KMS-11 (cell line): ENCODE measurements around the gene ABL2.
"Not testable (repeated sequence)": the region's sequence is repeated elsewhere in the genome, so short reads cannot be mapped to it uniquely, and the experiment has no call there.

Experiments
- H2AFZ ChIP-seq: fragments of 200-600 bp; sonication (generic); 2 replicates; pipeline ENCODE4 v1.6.1; 2016; ENCODE audit warnings: antibody characterized with exemption, mixed run types, low read depth
- H3K27ac ChIP-seq: fragments of 200-600 bp; sonication (generic); 2 replicates; pipeline ENCODE4 v1.6.1; 2016; ENCODE audit warnings: mild to moderate bottlenecking, mixed run types
- H3K27me3 ChIP-seq: fragments of 200-600 bp; sonication (generic); 2 replicates; pipeline ENCODE4 v1.6.1; 2017; ENCODE audit warnings: mild to moderate bottlenecking, low read depth, mixed run types, moderate library complexity; ENCODE audit not compliant: insufficient read depth
- H3K36me3 ChIP-seq: fragments of 200-600 bp; sonication (generic); 2 replicates; pipeline ENCODE4 v1.6.1; 2017; ENCODE audit warnings: mild to moderate bottlenecking, mixed run types; ENCODE audit not compliant: insufficient read depth
- H3K4me1 ChIP-seq: fragments of 200-600 bp; sonication (generic); 2 replicates; pipeline ENCODE4 v1.6.1; 2016; ENCODE audit warnings: mild to moderate bottlenecking, low read depth, mixed run types; ENCODE audit not compliant: poor library complexity, severe bottlenecking
- H3K4me2 ChIP-seq: fragments of 200-600 bp; sonication (generic); 2 replicates; pipeline ENCODE4 v1.7.0; 2016; ENCODE audit warnings: mild to moderate bottlenecking, mixed run types
- H3K4me3 ChIP-seq: fragments of 200-600 bp; sonication (generic); IDR thresholded peaks from 2 replicates; pipeline ENCODE4 v1.6.1; 2017; ENCODE audit warnings: low read depth, low read length, mixed read lengths; ENCODE audit not compliant: insufficient read depth
- H3K79me2 ChIP-seq: fragments of 200-600 bp; sonication (generic); 2 replicates; pipeline ENCODE4 v1.6.1; 2016; ENCODE audit warnings: low read depth, mixed run types; ENCODE audit not compliant: insufficient read depth
- H3K9ac ChIP-seq: fragments of 200-600 bp; sonication (generic); 2 replicates; pipeline ENCODE4 v1.6.1; 2016; ENCODE audit warnings: mild to moderate bottlenecking, mixed run types
- H4K20me1 ChIP-seq: fragments of 200-600 bp; sonication (generic); 2 replicates; pipeline ENCODE4 v1.6.1; 2016; ENCODE audit warnings: mild to moderate bottlenecking, mixed run types; ENCODE audit not compliant: insufficient read depth
- CTCF ChIP-seq: fragments of 200-600 bp; sonication (generic); conservative IDR thresholded peaks from 2 replicates; pipeline ENCODE4 v1.6.1; 2017; ENCODE audit warnings: low read depth, mild to moderate bottlenecking, antibody characterized with exemption, low read length, moderate library complexity, mixed read lengths

Gene ABL2

GRCh38 chr1:179177182-179177581, 52.3 kb downstream of the ABL2 start:
- Histone ChIP-seq H3K4me2 (no peak overlapping the region), H3K27ac (no peak overlapping the region), H3K27me3 (no peaks in the 10 kb centered on the region), H3K4me1 (no peaks in the 10 kb centered on the region), H3K4me3 (no peak overlapping the region), H4K20me1 (peaks cover 10% of the 10 kb centered on the region; the same call in 1 of the 2 replicates), H3K79me2 (peaks cover 39% of the 10 kb centered on the region; the same call in 1 of the 2 replicates), H3K9ac (no peak overlapping the region), H2AFZ (no peak overlapping the region), H3K36me3 (no peaks in the 10 kb centered on the region)
- TF ChIP-seq CTCF = no peak

- Histone ChIP-seq H3K9ac (no peak overlapping the region), H3K4me3 (no peak overlapping the region), H2AFZ (no peak overlapping the region), H3K27ac (no peak overlapping the region), H3K79me2 (peaks cover 39% of the 10 kb centered on the region; the same call in 1 of the 2 replicates), H4K20me1 (peaks cover 2% of the 10 kb centered on the region; the same call in 1 of the 2 replicates), H3K36me3 (no peaks in the 10 kb centered on the region), H3K4me2 (no peak overlapping the region), H3K27me3 (no peaks in the 10 kb centered on the region), H3K4me1 (no peaks in the 10 kb centered on the region)
- no peak for TF ChIP-seq CTCF
Measured at GRCh38 chr1:179175011-179175841, 54.3 kb downstream of the ABL2 start.

GRCh38 chr1:179170468-179170770, 59.1 kb downstream of the ABL2 start:
- not testable (repeated sequence) for H3K4me2 ChIP-seq, H3K4me3 ChIP-seq, H3K27me3 ChIP-seq, H2AFZ ChIP-seq, H3K27ac ChIP-seq, H3K36me3 ChIP-seq, H4K20me1 ChIP-seq, H3K4me1 ChIP-seq, H3K9ac ChIP-seq
- H3K79me2 ChIP-seq = peaks cover 21% of the 10 kb centered on the region; the same call in 1 of the 2 replicates

GRCh38 chr1:179169616-179170467, 59.6 kb downstream of the ABL2 start:
- no peaks in the 10 kb centered on the region for H3K36me3 ChIP-seq
- no peaks in the 10 kb centered on the region for H3K27me3 ChIP-seq
- H3K4me2 ChIP-seq = no peak overlapping the region
- H4K20me1 ChIP-seq = no peaks in the 10 kb centered on the region
- H2AFZ ChIP-seq = no peak overlapping the region
- TF ChIP-seq CTCF = no peak
- peaks cover 21% of the 10 kb centered on the region; the same call in 1 of the 2 replicates for H3K79me2 ChIP-seq
- no peak overlapping the region for H3K9ac ChIP-seq
- H3K4me1 ChIP-seq = peaks cover 8% of the 10 kb centered on the region
- no peak overlapping the region for H3K27ac ChIP-seq
- no peak overlapping the region for H3K4me3 ChIP-seq
